Keratinocyte (primary cell): ENCODE results near the gene SPAG9. TPM values are rescaled to one million over a fixed set of nuclear protein-coding genes. Genes with fewer than 3 reads are reported as not detected.

Source experiments
- DNase-seq: peaks from one replicate; pipeline ENCODE4 v3.0.0-alpha.2; 2011; ENCODE audit warnings: low read depth, missing footprints, low spot score
- FAIRE-seq: peaks from 2 replicates; lab custom pipeline; 2011; peaks lifted over from hg19 to GRCh38; lab: Jason Lieb, UNC
- H2AFZ ChIP-seq: 2 replicates; pipeline ENCODE4 v1.6.0; 2012; ENCODE audit warnings: low read length, control low read depth, inconsistent platforms; ENCODE audit not compliant: control insufficient read depth
- H3K27ac ChIP-seq: 2 replicates; pipeline ENCODE4 v1.5.1; 2011; ENCODE audit warnings: low read length; ENCODE audit not compliant: control insufficient read depth, insufficient read depth
- H3K27me3 ChIP-seq: 3 replicates; pipeline ENCODE4 v1.6.0; 2011; ENCODE audit warnings: low read length; ENCODE audit not compliant: control insufficient read depth, insufficient read depth; ENCODE audit errors: extremely low read depth
- H3K36me3 ChIP-seq, 2 experiments: 2 replicates in 1 of 2; 3 replicates in 1 of 2; pipeline ENCODE4 v1.5.1; 2011; ENCODE audit warnings: low read length in 2 of 2, mild to moderate bottlenecking in 1 of 2; ENCODE audit not compliant: control insufficient read depth in 2 of 2, insufficient read depth in 2 of 2; ENCODE audit errors: extremely low read depth in 1 of 2
- H3K4me1 ChIP-seq: 3 replicates; pipeline ENCODE4 v1.5.1; 2011; ENCODE audit warnings: low read length; ENCODE audit not compliant: control insufficient read depth, insufficient read depth; ENCODE audit errors: extremely low read depth
- H3K4me2 ChIP-seq: 3 replicates; pipeline ENCODE4 v1.6.0; 2011; ENCODE audit warnings: low read depth, low read length; ENCODE audit not compliant: control insufficient read depth, insufficient read depth; ENCODE audit errors: extremely low read depth
- H3K4me3 ChIP-seq, 3 experiments: fragments of 200-600 bp in 1 of 3; sonication (generic) in 1 of 3; 2 replicates in 2 of 3; 3 replicates in 1 of 3; pipeline ENCODE4 v1.5.1; 2011 to 2016; ENCODE audit warnings: low read length in 3 of 3, mild to moderate bottlenecking in 3 of 3, control low read depth in 2 of 3, inconsistent platforms in 1 of 3, low read depth in 1 of 3, mixed read lengths in 1 of 3, mixed run types in 1 of 3, moderate library complexity in 1 of 3; ENCODE audit not compliant: control insufficient read depth in 2 of 3, insufficient read depth in 2 of 3; ENCODE audit errors: extremely low read depth in 1 of 3
- H3K79me2 ChIP-seq: 2 replicates; pipeline ENCODE4 v1.6.0; 2012; ENCODE audit warnings: low read length; ENCODE audit not compliant: control insufficient read depth, insufficient read depth
- H3K9ac ChIP-seq: 3 replicates; pipeline ENCODE4 v1.6.0; 2011; ENCODE audit warnings: low read length; ENCODE audit not compliant: control insufficient read depth, insufficient read depth; ENCODE audit errors: extremely low read depth
- H3K9me1 ChIP-seq: 3 replicates; pipeline ENCODE4 v1.6.0; 2011; ENCODE audit warnings: low read length; ENCODE audit not compliant: control insufficient read depth, insufficient read depth; ENCODE audit errors: extremely low read depth
- H3K9me3 ChIP-seq: 2 replicates; pipeline ENCODE4 v1.5.1; 2012; ENCODE audit warnings: low read depth, low read length; ENCODE audit not compliant: control insufficient read depth
- H4K20me1 ChIP-seq: 3 replicates; pipeline ENCODE4 v1.6.0; 2011; ENCODE audit warnings: low read length; ENCODE audit not compliant: control insufficient read depth, insufficient read depth; ENCODE audit errors: extremely low read depth
- CTCF ChIP-seq, 3 experiments: IDR thresholded peaks in 1 of 3; conservative IDR thresholded peaks in 1 of 3; optimal IDR thresholded peaks in 1 of 3; 2 replicates in 2 of 3; 3 replicates in 1 of 3; pipeline versions ENCODE3 to v1.5.1; 2011; ENCODE audit warnings: low read length in 3 of 3, mild to moderate bottlenecking in 3 of 3, moderate library complexity in 2 of 3, control low read depth in 1 of 3, inconsistent platforms in 1 of 3; ENCODE audit not compliant: insufficient read depth in 2 of 3; ENCODE audit errors: extremely low read depth in 1 of 3
- EZH2 ChIP-seq: IDR thresholded peaks from one replicate; pipeline ENCODE4 v1.6.1; 2012; ENCODE audit warnings: inconsistent platforms, mild to moderate bottlenecking, low read length, moderate library complexity
- dilution Hi-C: fragments of 300-500 bp; cut with MboI; formaldehyde crosslinking; loops from one replicate; pipeline ENCODE4 v1.7.0; 2020; ENCODE audit warnings: low sequenced_read_pairs; ENCODE audit not compliant: extremely low pct_ligation_motif_present
- polyA plus RNA-seq, 5 experiments: library from polyadenylated mRNA; depleted of rRNA in 3 of 5; stranded (reverse) in 3 of 5; stranded (forward) in 1 of 5; unstranded in 1 of 5; fragments of >200 nt; gene quantifications; 1 replicate in 1 of 5; 2 replicates in 3 of 5; 3 replicates in 1 of 5; pipeline versions ENCODE4 v1.2.1 to v1.2.3, GENCODE V29; 2011 to 2012; ENCODE audit warnings: missing spikeins in 2 of 5, low read depth in 1 of 5, low replicate concordance in 1 of 5

Gene SPAG9
- polyA plus RNA-seq, 1 donor (not counting 4 experiments of a cell fraction or from before 2014, with no cell fraction given): 43.1 TPM

DNA sequence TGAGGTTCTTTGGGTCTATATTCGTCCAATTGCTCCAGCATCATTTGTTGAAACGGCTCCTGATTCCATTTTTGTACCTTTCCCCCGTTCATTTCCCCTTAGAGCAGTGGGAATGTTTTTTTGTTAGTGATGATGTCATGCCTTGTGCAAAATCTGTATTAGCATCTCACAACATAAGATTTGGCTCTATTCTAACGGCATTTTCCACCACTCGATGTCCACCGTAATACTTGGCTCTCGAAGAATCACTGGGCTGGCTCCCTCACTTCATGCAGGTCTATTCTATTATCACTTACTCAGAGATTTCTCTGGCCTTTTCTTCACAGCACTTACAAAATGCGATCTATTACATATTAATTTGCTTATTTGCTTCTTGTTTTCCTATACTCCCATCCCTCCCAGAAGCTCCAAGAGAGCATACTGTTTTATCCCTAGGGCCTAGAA is 32.1 kb upstream of the SPAG9 start:
- TF ChIP-seq EZH2: no peak
- TF ChIP-seq CTCF (optimal IDR thresholded peaks at IDR 0.05 in 1 of 3, IDR thresholded peaks at IDR 0.05 in 1 of 3, conservative IDR thresholded peaks at IDR 0.05 in 1 of 3; ENCODE audit: extremely low read depth in 1 of 3, insufficient read depth in 2 of 3, low read length in 3 of 3): no peak
- Histone ChIP-seq H3K36me3 (peaks cover 0 to 8% of the 10 kb centered on the region in 2 experiments), H3K79me2 (peaks cover 43% of the 10 kb centered on the region), H3K9me3 (no peaks in the 10 kb centered on the region), H3K27ac (peak overlapping the region; percentile 45), H3K4me1 (peaks cover 13% of the 10 kb centered on the region), H2AFZ (peak overlapping the region; percentile 88), H3K4me2 (peak overlapping the region; percentile 75), H3K9ac (peak overlapping the region; percentile 53), H4K20me1 (no peaks in the 10 kb centered on the region), H3K27me3 (no peaks in the 10 kb centered on the region), H3K4me3 (peak overlapping the region in 2 of 3 experiments; percentile 16 to 29), H3K9me1 (no peaks in the 10 kb centered on the region)
- FAIRE-seq: no peak
- no peak for DNase-seq
- dilution Hi-C loops: no loop called here

GRCh38 chr17:51150932-51151331 is 30.3 kb upstream of the SPAG9 start:
- dilution Hi-C loops: no loop called here
- Histone ChIP-seq H3K4me2 (no peak overlapping the region), H3K4me3 (no peak overlapping the region), H3K9ac (no peak overlapping the region), H3K9me3 (no peaks in the 10 kb centered on the region), H3K36me3 (peaks cover 0 to 7% of the 10 kb centered on the region in 2 experiments), H3K79me2 (peaks cover 25% of the 10 kb centered on the region), H3K9me1 (no peaks in the 10 kb centered on the region), H4K20me1 (no peaks in the 10 kb centered on the region), H3K27ac (no peak overlapping the region), H3K4me1 (peaks cover 15% of the 10 kb centered on the region), H3K27me3 (no peaks in the 10 kb centered on the region), H2AFZ (no peak overlapping the region)
- TF ChIP-seq CTCF (optimal IDR thresholded peaks at IDR 0.05 in 1 of 3, IDR thresholded peaks at IDR 0.05 in 1 of 3, conservative IDR thresholded peaks at IDR 0.05 in 1 of 3; ENCODE audit: extremely low read depth in 1 of 3, insufficient read depth in 2 of 3, low read length in 3 of 3): no peak
- no peak for TF ChIP-seq EZH2
- DNase-seq (no peak), FAIRE-seq (no peak)
